ENCODE data around the gene STK32C. TPM values are rescaled to one million over a fixed set of nuclear protein-coding genes. Genes with fewer than 3 reads are reported as not detected.
A peak's percentile ranks its signal among the peaks of the same experiment; 100 is the strongest.
"Not testable (repeated sequence)": the region's sequence is repeated elsewhere in the genome, so short reads cannot be mapped to it uniquely, and the experiment has no call there.

Gene STK32C
- total RNA-seq, 2 donors from 2014 or later, result 6.1 to 6.6 TPM

- intact Hi-C loops (cut with DNase I), result no loop called here
- ATAC-seq, result no peak
- no peak for DNase-seq
Measured at GRCh38 chr10:132273966-132274365, 33.8 kb downstream of the STK32C start.

GRCh38 chr10:132273304-132273944 lies 34.3 kb downstream of the STK32C start:
- DNase-seq, result no peak
- ATAC-seq, result no peak
- intact Hi-C loops (cut with DNase I), result no loop called here

- intact Hi-C loops (cut with DNase I), result no loop called here
- ATAC-seq (peak; percentile 42 to 75), DNase-seq (peak; percentile 63)
Measured at GRCh38 chr10:132272231-132272971, 35.3 kb downstream of the STK32C start.

- no peak for ATAC-seq
- intact Hi-C loops (cut with DNase I), result no loop called here
- DNase-seq, result no peak
Measured at GRCh38 chr10:132271458-132272230, 36.1 kb downstream of the STK32C start.

GRCh38 chr10:132270721-132271457 lies 36.9 kb downstream of the STK32C start:
- ATAC-seq (no peak), DNase-seq (no peak)
- intact Hi-C loops (cut with DNase I), result no loop called here

- no peak for ATAC-seq
- no peak for DNase-seq
- intact Hi-C loops (cut with DNase I), result no loop called here
Measured at GRCh38 chr10:132270256-132270655, 37.5 kb downstream of the STK32C start.

GRCh38 chr10:132269266-132270230 lies 38.2 kb downstream of the STK32C start:
- intact Hi-C loops (cut with DNase I), result no loop called here
- DNase-seq, result no peak
- ATAC-seq, result no peak

GRCh38 chr10:132267916-132268315 lies 39.8 kb downstream of the STK32C start:
- ATAC-seq; DNase-seq; intact Hi-C loops (cut with DNase I): not testable (repeated sequence)

GRCh38 chr10:132266594-132267161 lies 41.1 kb downstream of the STK32C start:
- intact Hi-C loops (cut with DNase I), result no loop called here
- peak in 1 of 2 donors; percentile 56 for ATAC-seq
- no peak for DNase-seq

GRCh38 chr10:132265890-132266496 lies 41.8 kb downstream of the STK32C start:
- ATAC-seq, result no peak
- intact Hi-C loops (cut with DNase I), result no loop called here
- DNase-seq, result no peak

- DNase-seq, result no peak
- peak in 1 of 2 donors; percentile 9 for ATAC-seq
Measured at GRCh38 chr10:132264966-132265889, 42.5 kb downstream of the STK32C start.

GRCh38 chr10:132264306-132264950 lies 43.3 kb downstream of the STK32C start:
- intact Hi-C loops (cut with DNase I), result no loop called here

More at GRCh38 chr10:132264966-132265889, 42.5 kb downstream of the STK32C start:
- intact Hi-C loops (cut with DNase I), result no loop called here

GRCh38 chr10:132263866-132264265 lies 43.9 kb downstream of the STK32C start:
- ATAC-seq, result peak in 1 of 2 donors; percentile 74
- intact Hi-C loops (cut with DNase I), result no loop called here
- DNase-seq, result no peak

More at GRCh38 chr10:132264306-132264950, 43.3 kb downstream of the STK32C start:
- no peak for ATAC-seq
- no peak for DNase-seq

GRCh38 chr10:132259702-132260482 lies 47.9 kb downstream of the STK32C start:
- DNase-seq (no peak), ATAC-seq (no peak)
- intact Hi-C loops (cut with DNase I), result no loop called here

GRCh38 chr10:132258423-132258822 lies 49.3 kb downstream of the STK32C start:
- no peak for ATAC-seq
- intact Hi-C loops (cut with DNase I), result no loop called here
- DNase-seq, result no peak
